CD1c-positive myeloid dendritic cell (primary cell): ENCODE results near the gene CABCOCO1.

ENCODE experiments used
- DNase-seq: peaks from one replicate; pipeline ENCODE4 v3.0.0-alpha.2; 2016; ENCODE audit errors: extremely low spot score

The CABCOCO1 gene

GRCh38 chr10:61812920-61813319 is 150.2 kb downstream of the CABCOCO1 start:
- DNase-seq = no peak

- no peak for DNase-seq
These were observed 151.4 kb downstream of the CABCOCO1 start for GRCh38 chr10:61814160-61814559.

GRCh38 chr10:61815496-61815895 is 152.8 kb downstream of the CABCOCO1 start:
- DNase-seq = no peak
